BJ (cell line): Measurements from ENCODE around the gene CEACAM16. TPM values are rescaled to one million over a fixed set of nuclear protein-coding genes. Genes with fewer than 3 reads are reported as not detected.
"Not testable (repeated sequence)": the region's sequence is repeated elsewhere in the genome, so short reads cannot be mapped to it uniquely, and the experiment has no call there.

ENCODE experiments used
- CTCF ChIA-PET: fragments of 350-600 bp; formaldehyde crosslinking; extraction: SDS; loops from one replicate; lab custom pipeline; 2021; ENCODE audit warnings: antibody characterized with exemption, inconsistent platforms; lab: Yijun Ruan, JAX
- POLR2A ChIA-PET: fragments of 300-600 bp; sonication (Branson Sonifier 250); formaldehyde crosslinking; extraction: SDS; loops from one replicate; lab custom pipeline; 2021; ENCODE audit warnings: antibody characterized with exemption; lab: Charles Lee
- DNase-seq: peaks from one replicate; pipeline ENCODE4 v3.0.0-alpha.2; 2011; ENCODE audit warnings: low read depth
- H3K27me3 ChIP-seq: 2 replicates; pipeline ENCODE4 v1.6.0; 2011; ENCODE audit warnings: low read length; ENCODE audit not compliant: control insufficient read depth, insufficient read depth
- H3K36me3 ChIP-seq: 2 replicates; pipeline ENCODE4 v1.5.1; 2011; ENCODE audit warnings: low read length; ENCODE audit not compliant: control insufficient read depth, insufficient read depth
- H3K4me3 ChIP-seq: 2 replicates; pipeline ENCODE4 v1.5.1; 2011; ENCODE audit warnings: low read depth, mild to moderate bottlenecking, control low read depth, low read length
- CTCF ChIP-seq: IDR thresholded peaks from 2 replicates; pipeline ENCODE4 v1.5.1; 2011; ENCODE audit warnings: low read depth, mild to moderate bottlenecking, control low read depth, inconsistent platforms, low read length, moderate library complexity; ENCODE audit not compliant: insufficient read depth
- polyA plus RNA-seq: library from polyadenylated mRNA; depleted of rRNA; stranded (reverse); fragments of >200 nt; gene quantifications from 2 replicates; pipeline ENCODE4 v1.2.3, GENCODE V29; 2011

CEACAM16 gene
- polyA plus RNA-seq, 1 experiment = not detected

DNA sequence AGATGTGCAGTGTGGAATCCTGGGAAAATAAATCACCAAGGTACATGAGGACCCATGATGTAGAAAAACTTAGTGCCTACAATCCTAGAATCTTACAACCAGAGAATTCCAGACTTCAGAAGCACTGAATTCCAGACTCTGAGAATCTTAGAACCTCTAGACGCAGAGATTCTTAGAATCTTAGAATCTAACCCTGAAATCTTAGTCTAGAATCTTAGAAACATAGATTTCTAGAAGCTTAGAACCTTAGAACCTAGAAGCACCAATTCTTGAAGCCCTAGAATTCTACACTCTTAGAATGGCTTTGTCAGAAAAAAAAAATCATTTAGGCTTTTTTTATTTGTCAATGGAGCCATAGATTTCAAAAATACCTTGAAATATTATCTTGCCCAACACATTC, 6.0 kb downstream of the CEACAM16 start:
- no peak for DNase-seq
- TF ChIP-seq CTCF = no peak
- Histone ChIP-seq H3K4me3 (no peak overlapping the region), H3K36me3 (no peaks in the 10 kb centered on the region), H3K27me3 (peaks cover 2% of the 10 kb centered on the region; the same call in 1 of the 2 replicates)
- ChIA-PET POLR2A (no interaction called here), CTCF (interaction anchor here (2.5 kb wide), 1 partner anchor 19 kb away, joined by 15 read pairs; no protein-coding TSS in a partner anchor)

GRCh38 chr19:44705502-44706010, 6.6 kb downstream of the CEACAM16 start:
- no peak overlapping the region for H3K4me3 ChIP-seq
- ChIA-PET POLR2A (no interaction called here), CTCF (interaction anchor here (1.5 to 2.5 kb wide), 2 partner anchors 18 to 79 kb away, joined by 4 to 15 read pairs; no protein-coding TSS in a partner anchor)
- TF ChIP-seq CTCF = no peak
- H3K27me3 ChIP-seq = peaks cover 2% of the 10 kb centered on the region; the same call in 1 of the 2 replicates
- H3K36me3 ChIP-seq = no peaks in the 10 kb centered on the region
- DNase-seq = no peak

DNA sequence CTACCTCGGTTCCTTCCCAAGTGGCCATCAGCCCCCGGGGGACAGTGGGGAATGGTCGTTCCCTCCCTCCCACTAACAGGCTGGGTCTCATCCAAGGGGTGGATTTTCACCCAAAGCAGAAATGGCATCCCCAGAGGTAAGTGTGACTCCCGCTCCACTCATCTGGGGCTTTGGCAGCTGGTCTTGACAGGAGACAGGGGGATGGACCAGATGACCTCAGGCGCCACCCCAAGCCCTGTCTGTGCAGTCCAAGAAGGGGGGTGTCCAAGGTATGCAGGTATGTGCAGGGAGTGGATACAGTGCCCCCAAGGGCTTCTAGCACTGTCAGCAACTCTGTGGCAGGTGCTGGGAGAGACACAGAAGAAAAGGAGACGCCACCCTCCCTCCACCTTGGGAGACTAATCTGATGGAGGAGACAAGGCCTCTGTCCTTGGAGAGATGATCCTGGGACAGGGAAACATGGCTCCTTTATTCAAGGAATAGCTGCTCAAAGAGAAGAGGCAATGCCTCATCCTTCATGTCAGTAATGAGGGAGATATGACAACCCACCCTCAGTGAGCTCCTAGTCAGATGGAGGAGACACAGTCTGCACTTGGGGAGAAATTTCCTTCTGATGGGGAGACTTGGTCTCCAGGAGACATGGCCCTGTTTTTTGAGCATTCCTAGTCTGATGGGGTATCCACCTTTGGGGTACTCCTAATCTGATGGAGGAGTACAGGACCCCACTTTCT, 7.7 kb downstream of the CEACAM16 start:
- no peaks in the 10 kb centered on the region for H3K36me3 ChIP-seq
- DNase-seq = no peak
- H3K27me3 ChIP-seq = peaks cover 2% of the 10 kb centered on the region; the same call in 1 of the 2 replicates
- TF ChIP-seq CTCF = no peak
- ChIA-PET CTCF (interaction anchor here (0.7 to 2.5 kb wide), 4 partner anchors 17 to 78 kb away, joined by 3 to 15 read pairs (median 4); no protein-coding TSS in a partner anchor), POLR2A (no interaction called here)
- no peak overlapping the region for H3K4me3 ChIP-seq

DNA sequence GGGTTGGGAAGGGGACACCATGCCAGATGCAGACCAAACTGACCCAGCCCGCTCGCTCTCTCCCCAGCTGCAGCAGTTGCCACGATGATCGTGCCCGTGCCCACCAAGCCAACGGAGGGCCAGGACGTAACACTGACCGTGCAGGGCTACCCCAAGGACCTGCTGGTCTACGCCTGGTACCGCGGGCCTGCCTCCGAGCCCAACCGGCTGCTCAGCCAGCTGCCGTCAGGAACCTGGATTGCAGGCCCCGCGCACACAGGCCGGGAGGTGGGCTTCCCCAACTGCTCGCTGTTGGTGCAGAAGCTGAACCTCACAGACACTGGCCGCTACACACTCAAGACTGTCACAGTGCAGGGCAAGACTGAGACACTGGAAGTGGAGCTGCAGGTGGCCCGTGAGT, 8.8 kb downstream of the CEACAM16 start:
- Histone ChIP-seq H3K36me3 (no peaks in the 10 kb centered on the region), H3K27me3 (no peaks in the 10 kb centered on the region; the same call in 1 of the 2 replicates), H3K4me3 (no peak overlapping the region)
- POLR2A ChIA-PET = no interaction called here
- TF ChIP-seq CTCF = no peak
- DNase-seq = no peak
- CTCF ChIA-PET = interaction anchor here (1.0 to 1.7 kb wide), 2 partner anchors 16 to 18 kb away, joined by 4 to 10 read pairs; no protein-coding TSS in a partner anchor

DNA sequence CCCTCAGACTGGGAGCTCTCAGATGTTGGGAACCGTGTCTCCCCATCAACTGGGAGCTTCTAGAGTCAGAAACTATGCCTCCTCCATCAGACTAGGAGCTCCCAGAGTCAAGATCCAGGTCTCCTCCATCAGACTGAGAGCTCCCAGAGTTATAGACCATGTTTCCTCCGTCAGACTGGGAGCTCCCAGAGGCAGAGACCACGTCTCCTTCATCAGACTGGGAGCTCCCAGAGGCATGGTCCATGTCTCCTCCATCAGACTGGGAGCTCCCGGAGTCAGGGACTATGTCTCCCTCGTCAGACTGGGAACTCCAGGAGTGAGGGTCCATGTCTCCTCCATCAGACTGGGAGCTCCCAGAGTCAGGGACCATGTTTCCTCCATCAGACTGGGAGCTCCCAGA, 10.0 kb downstream of the CEACAM16 start:
- ChIA-PET POLR2A (no interaction called here), CTCF (interaction anchor here (0.7 to 1.7 kb wide), 4 partner anchors 15 to 132 kb away, joined by 3 to 10 read pairs (median 6); no protein-coding TSS in a partner anchor)
- no peaks in the 10 kb centered on the region for H3K36me3 ChIP-seq

GRCh38 chr19:44709434-44710266, 10.7 kb downstream of the CEACAM16 start:
- DNase-seq, POLR2A ChIA-PET, H3K27me3 ChIP-seq, H3K4me3 ChIP-seq, H3K36me3 ChIP-seq: not testable (repeated sequence)
- CTCF ChIA-PET = interaction anchor here (0.7 to 1.9 kb wide), 5 partner anchors 14 to 132 kb away, joined by 3 to 10 read pairs (median 5); no protein-coding TSS in a partner anchor

More for the DNA sequence above, 10.0 kb downstream of the CEACAM16 start:
- DNase-seq = no peak
- no peak for TF ChIP-seq CTCF
- Histone ChIP-seq H3K4me3 (no peak overlapping the region), H3K27me3 (no peaks in the 10 kb centered on the region)
